Hippocampal formation (tissue), 2 donors: ENCODE data around the gene SQSTM1.

ENCODE experiments used
- DNase-seq, 2 donors: peaks; one replicate each; lab custom pipeline; 2025; lab: John Stamatoyannopoulos, UW

The SQSTM1 gene

DNA sequence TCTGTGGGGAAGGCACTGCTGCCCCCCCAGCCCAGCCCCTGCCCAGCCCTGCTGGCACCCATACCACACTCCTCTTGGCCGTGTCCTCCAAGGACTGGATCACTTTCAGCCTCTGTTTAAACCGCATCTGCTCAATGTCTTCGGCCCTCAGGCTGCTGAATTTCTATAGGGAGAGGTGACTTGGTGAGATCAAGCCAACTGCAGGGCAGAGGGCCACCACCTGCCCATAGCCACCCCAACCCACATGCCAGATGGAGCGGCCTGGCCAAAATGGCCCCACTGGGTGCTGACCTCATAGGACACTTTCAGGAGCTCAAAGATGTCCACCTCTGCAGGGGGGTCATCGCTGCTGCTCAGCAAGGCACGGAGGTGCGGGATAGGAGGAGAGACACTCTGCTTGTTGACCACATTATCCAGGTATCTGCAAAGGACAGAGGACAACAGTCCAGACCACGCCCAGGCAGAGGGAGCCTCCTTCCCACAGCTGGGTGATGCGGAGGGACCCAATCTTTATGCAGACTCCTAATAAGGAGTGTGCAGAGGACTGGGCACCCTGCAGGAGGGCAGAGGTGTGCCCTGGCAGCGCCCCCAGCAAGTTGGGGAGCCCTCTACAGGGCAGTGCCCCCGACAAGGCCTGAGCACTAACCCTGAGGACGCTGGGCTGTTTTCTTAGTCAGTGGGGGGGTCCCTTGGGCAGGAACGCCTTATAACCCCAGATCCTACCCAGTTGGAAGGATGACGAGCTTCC lies 52.3 kb downstream of the SQSTM1 start:
- DNase-seq, result no peak

DNA sequence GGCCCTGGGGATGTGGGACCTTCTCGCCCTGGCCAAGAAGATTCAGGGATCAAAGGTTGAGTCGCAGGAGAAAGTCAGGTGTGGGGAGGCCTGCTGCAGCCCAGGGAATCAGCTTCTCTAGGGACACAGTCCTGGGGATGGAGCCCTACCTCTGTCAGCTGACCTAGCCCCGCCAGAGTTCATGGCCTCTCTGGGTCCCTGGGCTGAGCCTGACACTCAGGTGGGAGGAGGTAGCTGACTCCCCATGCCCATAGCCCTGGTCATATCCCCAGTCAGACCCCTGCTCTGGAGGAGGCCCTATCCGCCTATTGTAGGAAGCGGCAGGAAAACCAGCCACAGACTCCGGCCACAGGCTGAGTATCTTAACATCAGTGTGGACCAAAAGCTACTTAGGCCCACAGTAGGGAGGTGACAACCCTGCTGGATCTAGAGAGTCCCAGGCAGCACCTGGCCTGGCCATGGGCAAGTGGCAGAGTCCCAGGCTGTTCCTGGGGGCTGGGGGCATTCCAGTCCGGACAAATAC lies 52.9 kb downstream of the SQSTM1 start:
- no peak for DNase-seq

DNA sequence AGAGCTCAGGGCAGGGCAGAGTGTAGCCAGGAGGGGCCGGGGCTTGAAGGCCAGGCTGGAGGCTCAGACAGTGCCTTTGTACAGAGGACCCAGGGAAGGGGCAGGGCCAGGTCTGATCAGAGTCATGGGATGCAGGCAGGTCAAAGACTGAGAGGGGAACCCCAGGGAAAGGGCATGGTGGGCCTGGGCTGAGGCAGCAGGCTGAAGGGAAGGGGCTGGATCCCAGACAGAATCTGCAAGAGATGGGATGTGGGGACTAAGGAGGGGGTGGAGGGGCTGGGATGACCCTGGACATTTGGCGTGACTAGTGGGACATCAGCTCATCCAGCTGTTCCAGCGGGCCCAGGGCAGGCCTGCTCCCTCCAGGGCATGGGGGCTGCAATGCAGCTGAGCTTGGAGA lies 53.4 kb downstream of the SQSTM1 start:
- DNase-seq, result no peak

DNA sequence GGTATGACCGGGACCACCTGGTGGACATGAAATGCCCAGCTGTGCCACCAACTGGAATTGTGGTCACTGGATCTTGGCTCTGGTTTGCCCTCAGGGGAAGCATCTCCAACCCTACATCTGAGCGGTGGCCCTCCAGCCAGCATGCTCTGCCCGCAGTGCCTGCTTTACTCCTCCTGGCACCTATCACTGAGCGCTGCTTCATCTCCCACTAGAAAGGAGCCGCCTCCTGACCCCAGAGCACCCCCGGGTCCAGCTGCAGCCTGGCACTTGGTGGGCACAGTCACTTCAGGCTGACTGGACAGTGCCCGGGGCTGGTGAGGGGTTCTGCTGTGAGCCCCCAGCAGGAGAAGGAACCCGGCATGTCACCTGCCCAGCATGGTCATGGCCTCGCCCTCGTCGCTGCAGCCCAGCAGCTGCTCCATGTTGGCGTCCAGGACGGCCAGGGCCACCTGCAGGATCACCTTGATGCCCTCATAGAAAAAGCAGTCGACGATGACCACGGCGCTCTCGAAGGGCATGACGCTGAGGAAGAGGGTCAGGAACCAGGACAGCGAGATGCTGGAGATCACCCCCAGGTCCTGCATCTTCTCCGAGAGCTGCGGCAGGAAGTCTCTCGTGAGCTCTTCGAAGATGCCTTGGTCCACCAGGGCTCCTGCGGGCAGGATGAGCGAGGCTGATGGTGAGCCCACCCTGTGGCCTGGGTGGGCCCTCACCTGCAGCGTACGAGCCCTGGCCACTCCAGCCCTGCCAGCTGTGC lies 54.0 kb downstream of the SQSTM1 start:
- DNase-seq, result no peak

DNA sequence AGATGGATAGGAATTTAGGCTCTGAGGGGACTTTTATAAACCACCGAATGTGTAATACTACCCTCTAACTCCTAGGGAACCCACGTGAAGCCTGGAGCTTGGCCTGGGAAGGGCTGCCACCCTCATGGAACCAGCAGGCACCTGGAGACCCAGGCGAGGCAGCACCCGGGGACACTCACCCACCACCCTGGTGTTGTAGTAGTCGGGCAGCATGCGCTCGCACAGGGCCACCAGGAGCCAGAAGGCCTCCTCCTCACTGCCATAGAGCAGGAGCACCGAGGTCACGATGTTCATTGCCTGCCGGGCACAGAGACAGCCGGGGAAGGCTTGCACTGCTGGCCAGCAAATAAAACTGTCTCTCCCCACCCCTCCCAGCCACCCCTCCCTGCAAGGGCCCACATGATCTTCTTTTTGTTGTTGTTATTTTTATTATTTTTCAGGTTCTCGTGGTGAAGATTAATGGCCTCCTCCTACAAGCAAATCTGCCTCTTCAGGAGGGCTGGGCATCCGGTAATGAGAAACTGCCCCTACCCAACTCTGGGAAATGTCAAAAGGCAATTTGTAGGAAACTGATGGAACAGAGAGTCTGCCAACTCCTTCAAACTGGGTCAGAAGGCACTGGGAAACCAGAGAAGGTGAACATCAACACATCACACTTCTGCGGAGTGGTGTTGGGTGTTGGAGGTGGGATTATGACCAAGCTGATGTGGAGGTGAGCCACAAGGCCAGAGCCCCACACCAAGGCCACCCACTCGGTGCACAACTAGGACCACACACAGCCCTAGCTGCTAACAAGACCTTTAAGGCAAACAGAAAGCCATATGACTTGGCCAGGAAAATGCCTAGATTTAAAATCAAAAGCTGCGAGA lies 55.3 kb downstream of the SQSTM1 start:
- DNase-seq, result no peak

DNA sequence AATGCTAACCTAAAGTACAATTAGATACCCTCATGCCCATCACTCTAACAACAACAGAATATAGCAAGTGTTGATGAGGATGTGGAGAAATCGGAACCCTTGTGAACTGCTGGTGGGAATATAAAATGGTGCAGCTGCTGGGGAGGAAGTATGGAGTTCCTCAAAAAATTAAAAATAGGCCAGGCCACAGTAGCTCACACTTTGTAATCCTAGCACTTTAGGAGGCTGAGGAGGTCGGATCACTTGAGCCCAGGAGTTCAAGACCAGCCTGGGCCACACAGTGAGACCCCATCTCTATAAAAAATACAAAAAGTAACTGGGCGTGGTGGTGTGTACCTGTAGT lies 55.9 kb downstream of the SQSTM1 start:
- no peak for DNase-seq

DNA sequence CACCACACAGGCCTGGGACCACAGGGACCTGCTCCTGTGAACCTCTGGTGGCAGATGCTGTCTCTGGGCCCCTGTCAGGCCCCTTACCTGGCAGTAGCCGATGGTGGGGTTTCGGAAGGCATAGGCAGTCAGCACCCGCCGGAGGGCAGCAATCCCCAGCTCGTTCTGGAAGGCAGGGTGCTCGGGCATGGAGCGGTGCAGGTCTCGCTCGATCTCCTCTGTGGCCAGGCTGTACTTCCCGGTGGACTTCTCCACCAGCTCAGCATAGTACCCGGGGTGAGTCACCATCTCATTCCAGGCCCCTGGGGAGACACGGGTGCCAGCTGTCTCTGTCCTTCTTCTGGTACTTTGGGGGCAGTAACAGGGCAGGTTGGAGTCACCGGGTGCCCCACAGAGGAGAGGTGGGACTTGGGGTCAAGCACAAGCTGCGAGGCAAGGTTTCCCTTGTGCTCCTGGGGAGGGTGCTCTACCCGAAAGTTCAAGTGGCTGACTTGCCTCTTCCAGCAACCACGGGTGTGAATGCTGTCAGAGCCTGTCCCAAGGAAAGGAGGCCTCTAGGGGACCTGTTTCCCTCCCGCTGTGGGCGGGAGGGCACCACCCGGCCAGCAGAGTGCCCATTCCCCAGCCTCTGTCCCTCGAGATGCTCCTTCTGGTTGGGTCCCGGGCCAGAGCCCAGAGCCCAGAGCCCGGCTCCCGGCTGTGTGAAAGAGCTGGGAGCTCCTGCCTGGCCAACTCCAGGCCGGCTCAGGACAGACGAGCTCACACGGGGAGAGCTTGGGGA lies 57.7 kb downstream of the SQSTM1 start:
- no peak for DNase-seq

DNA sequence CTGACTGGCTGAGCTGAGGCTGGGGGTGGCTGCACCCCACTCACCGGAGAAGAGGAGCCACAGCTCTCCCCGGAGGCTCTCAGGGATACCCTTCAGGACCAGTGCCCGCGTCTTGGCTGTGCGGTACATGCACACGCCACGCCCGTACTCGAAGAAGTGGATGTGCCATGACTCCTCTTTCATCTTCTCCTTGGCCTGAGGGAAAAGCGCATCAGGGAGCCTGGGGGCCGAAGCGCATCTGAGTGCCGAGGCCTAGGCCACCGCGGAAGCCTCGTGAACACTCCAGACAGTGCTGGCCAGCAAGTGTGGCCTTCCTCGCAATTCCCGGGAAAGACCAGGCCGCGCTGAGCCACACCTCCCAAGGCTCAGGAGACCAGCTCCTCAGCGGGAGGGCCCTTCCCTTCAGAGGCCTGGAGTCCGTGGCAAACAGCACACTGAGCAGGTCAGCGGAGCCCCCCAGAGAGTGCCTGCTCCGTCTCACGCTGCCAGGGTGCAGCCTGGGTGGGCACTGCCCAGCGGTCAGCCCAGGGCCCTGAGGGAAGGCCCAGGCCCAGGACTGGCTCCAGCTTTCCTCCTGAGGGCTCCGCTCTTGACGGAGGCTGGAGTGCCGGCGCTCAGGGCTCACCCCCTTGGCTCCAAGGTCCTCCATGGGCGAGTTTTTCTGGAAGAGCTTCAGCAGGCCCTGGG lies 58.4 kb downstream of the SQSTM1 start:
- no peak for DNase-seq

DNA sequence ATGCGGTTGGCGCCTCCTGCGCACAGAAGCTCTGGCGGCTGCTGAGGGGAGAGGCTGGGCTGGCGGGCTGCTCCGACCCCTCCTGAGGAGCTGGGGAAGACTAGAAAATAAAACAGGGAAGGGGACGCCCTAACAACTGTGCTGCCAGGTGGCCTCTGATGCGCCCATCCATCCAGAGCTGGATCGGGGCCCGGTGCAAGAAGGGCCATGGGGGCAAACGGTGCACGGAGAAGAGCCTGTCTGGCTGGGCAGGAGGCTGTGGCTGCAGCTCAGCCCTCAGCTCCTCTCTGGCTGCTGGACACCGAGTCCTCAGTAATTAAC lies 58.9 kb downstream of the SQSTM1 start:
- no peak for DNase-seq

DNA sequence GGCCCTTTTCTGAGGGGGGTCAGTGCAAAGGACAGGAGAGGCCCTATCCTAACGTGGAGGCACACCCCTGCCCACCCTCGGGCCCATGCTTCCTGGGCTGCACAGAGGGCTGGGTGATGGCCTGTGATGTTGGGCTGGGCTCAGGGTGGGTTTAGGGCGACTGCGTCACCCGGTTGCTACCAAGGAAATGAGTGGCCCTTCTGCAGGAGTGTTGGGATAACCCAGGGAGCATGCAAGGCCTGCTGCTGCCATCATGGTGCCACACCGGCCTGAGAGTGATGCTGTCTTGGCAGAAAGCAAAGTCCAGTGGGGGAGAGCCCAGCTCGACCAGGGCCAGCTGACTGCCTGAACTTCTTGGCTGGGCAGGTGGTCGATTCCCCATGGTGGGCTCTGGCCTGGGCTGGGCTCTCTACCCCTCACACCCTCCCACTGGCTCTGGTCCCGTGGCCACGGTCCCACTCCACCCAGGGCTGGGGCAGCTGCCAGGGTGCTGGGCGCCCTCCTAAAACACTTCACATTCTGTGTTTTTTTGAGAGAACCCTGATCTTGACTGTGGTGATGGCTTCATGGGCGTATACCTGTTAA lies 59.5 kb downstream of the SQSTM1 start:
- no peak for DNase-seq

DNA sequence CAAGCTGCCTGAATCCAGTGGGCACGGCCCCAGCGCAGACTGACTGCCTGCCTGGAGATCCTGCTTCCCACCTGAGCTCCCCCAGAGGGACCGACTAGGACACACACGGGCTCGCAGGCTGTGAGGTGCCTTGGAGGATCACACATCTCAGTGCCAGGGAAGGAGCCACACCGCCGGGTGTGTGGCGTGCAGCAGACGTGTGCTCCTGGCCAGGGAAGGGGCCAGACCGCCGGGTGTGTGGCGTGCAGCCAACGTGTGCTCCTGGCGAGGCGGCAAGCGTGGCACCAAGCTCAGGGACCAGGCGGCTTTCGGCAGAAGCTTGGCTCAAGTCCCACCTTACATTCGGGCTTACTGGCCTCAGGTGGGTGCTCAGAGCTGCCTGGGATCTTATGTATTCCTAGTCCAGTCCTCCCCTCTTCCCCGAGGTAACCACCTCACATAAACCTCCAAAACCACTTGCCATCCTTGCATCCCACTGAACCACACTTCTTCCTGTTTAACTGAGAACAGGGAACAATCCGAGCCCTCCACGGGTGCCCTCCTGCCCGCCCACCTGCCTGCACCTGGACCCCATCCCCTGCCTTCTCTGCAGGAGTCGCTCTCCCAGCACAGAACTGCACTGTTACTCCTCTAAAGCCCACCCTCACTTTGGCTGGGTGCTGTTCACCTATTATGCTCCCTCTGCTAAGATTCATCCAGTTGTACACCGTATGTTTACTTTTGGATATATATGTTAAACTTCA lies 60.3 kb downstream of the SQSTM1 start:
- DNase-seq, result no peak

DNA sequence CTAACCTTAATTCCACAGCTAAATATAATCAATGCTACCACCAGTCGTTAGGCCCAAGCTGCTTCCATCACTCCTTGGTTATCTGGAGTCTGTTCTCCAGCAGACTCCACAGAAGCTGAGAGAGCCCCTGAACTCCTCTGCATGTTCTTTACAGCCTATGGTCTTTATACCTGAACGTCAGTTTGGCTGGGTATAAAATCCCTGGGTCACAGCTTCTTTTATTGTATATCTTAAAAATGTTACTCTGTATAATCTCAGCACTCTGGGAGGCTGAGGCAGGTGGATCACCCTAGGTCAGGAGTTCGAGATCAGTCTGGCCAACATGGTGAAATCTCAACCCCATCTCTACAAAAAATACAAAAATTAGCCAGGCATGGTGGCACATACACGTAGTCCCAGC lies 61.6 kb downstream of the SQSTM1 start:
- no peak for DNase-seq

DNA sequence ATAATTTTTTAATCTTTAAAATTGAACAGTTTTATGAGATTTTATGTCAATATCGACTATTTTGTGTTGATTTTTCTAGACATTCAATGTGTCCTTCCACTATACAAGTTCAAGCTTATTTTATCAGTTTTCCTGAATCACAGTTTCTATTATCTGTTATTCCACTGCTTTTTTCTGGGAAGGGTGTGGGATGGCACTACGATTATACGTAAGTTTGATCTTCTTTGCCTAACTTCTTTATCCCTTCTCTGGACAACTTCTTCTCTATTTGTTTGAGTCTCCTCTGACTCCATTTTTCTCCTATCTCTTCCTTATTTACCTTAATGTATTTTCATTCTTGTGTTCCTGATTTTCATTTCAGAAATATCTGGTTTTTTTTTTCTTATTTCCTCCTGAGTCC lies 62.5 kb downstream of the SQSTM1 start:
- no peak for DNase-seq

DNA sequence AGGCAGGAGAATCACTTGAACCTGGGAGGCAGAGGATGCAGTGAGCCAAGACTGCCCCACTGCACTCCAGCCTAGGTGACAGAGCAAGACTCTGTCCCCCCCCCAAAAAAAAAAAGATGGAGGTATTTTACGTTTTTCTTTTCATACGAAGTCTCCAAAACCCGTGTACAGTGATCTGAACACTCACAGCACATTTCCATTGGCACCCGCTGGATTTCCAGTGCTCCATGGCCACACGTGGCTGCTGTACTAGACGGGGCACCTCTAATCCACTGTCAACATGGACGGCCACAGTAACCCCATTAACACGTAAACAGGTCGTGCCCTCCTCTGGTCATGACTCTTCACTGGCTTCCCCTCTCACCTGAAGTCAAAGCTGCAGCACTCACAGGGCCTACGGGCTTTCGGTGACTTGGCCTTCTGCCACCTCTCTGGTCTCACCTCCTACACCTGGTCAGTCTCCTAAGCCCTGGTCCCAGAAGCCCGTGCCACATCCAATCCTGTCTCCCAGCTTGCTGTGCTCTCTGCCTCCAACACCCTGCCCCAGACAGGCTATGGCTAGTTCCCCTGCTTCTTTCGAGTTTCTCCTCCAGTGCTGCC lies 64.9 kb downstream of the SQSTM1 start:
- no peak for DNase-seq

DNA sequence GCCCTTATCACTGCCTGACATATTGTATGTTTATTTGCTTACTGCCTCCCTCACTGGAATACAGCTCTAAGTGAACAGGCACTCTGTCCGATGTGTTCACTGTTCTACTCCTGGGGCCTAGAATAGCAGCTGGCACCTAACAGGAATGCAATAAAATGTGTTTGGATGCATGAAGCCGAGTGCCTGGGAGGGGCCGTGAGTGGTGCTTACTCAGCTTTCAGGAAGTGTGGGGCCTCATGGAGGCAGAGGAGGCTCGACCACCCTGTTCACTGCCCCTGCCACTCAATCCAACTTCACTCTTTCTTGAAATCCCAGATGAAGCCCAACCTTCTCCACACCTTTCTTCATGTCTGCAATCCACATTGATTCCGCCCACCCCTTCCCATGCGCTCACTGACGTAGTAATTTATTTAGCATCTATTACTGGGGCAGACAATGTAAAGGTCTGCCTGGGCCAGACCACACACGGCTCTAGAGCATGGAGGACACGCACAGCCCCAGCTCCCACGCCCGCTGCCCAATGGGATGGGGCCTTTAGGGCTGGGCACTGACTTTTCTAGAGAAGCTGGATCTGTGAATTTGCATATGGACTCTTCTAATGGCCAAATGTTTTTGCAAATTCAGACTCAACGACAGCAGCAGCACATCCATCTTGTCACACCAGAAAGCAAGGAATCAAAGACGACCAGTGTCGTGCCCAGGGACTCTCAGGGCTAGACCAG lies 65.6 kb downstream of the SQSTM1 start:
- DNase-seq, result no peak

DNA sequence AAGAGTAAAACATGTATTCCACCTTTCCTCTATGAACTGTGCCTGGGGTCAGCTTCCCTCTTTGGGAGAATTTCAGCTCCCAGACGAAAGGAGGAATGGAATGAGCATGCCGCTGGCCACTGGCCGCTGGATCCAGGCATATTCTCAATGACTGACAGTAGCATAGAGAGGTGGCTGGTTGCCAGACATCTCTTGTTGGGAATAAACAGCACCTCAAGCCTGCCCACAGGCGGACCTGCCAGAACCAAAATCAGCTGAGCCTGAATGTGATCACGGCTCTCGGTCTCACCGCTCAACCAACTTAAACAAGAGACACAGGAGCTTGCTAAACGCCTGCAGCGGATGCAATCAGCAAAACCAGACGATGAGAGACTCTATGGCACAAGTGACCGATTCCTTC lies 66.4 kb downstream of the SQSTM1 start:
- no peak for DNase-seq
